B cell (primary cell): ENCODE data around the gene PHTF2. TPM values are rescaled to one million over a fixed set of nuclear protein-coding genes. Genes with fewer than 3 reads are reported as not detected.

Source experiments
- ATAC-seq: fragments of 200-7000 bp; cut with Tn5 transposase; one replicate; pipeline ENCODE4 v1.10.0; 2021; ENCODE audit warnings: low read depth, mild to moderate bottlenecking, moderate number of reproducible peaks, moderate library complexity
- CTCF ChIA-PET: fragments of 350-600 bp; sonication (Branson Sonifier 250); formaldehyde crosslinking; loops from one replicate; lab custom pipeline; 2021; ENCODE audit warnings: antibody characterized with exemption, inconsistent platforms; lab: Charles Lee
- POLR2A ChIA-PET: fragments of 350-600 bp; sonication (Branson Sonifier 250); formaldehyde crosslinking; loops from one replicate; lab custom pipeline; 2021; ENCODE audit warnings: antibody characterized with exemption; lab: Charles Lee
- DNase-seq: peaks from one replicate; pipeline ENCODE4 v3.0.0; 2013
- H2AFZ ChIP-seq: 2 replicates; pipeline ENCODE4 v1.6.1; 2012; ENCODE audit warnings: mild to moderate bottlenecking, low read depth, low read length; ENCODE audit not compliant: insufficient read depth, poor library complexity, severe bottlenecking
- H3K27ac ChIP-seq, 2 donors: 1 replicate in 1 of 2; 2 replicates in 1 of 2; pipeline ENCODE4 v1.5.1; 2012 to 2013; ENCODE audit warnings: low read length in 2 of 2, mild to moderate bottlenecking in 2 of 2, moderate library complexity in 1 of 2
- H3K27me3 ChIP-seq, 4 experiments: fragments of 200-600 bp in 1 of 4; sonication (generic) in 1 of 4; replicated peaks in 1 of 4; 1 replicate in 2 of 4; 2 replicates in 2 of 4; pipeline versions ENCODE4 v1.6.1 to v1.7.0; 2013 to 2016; ENCODE audit warnings: low read length in 3 of 4, mild to moderate bottlenecking in 2 of 4, mixed read lengths in 1 of 4, moderate library complexity in 1 of 4; ENCODE audit not compliant: insufficient read depth in 4 of 4, control insufficient read depth in 3 of 4; ENCODE audit errors: control extremely low read depth in 1 of 4
- H3K36me3 ChIP-seq, 2 experiments: replicated peaks in 1 of 2; 1 replicate in 1 of 2; 2 replicates in 1 of 2; pipeline versions ENCODE4 v1.6.1 to v1.7.1; 2013; ENCODE audit warnings: low read length in 1 of 2; ENCODE audit not compliant: insufficient read depth in 2 of 2, control insufficient read depth in 1 of 2; ENCODE audit errors: control extremely low read depth in 1 of 2, extremely low read depth in 1 of 2
- H3K4me1 ChIP-seq, 2 donors: fragments of 200-600 bp in 1 of 2; sonication (generic) in 1 of 2; 1 replicate in 1 of 2; 2 replicates in 1 of 2; pipeline versions ENCODE4 v1.5.1 to v1.6.1; 2013 to 2017; ENCODE audit warnings: low read length in 2 of 2; ENCODE audit not compliant: control insufficient read depth in 2 of 2, insufficient read depth in 2 of 2
- H3K4me2 ChIP-seq: replicated peaks from 2 replicates; pipeline ENCODE3; 2012; ENCODE audit warnings: mild to moderate bottlenecking, low read depth, low read length; ENCODE audit not compliant: poor library complexity, severe bottlenecking
- H3K4me3 ChIP-seq, 5 experiments: fragments of 200-600 bp in 1 of 5; sonication (generic) in 1 of 5; 1 replicate in 3 of 5; 2 replicates in 2 of 5; pipeline versions ENCODE4 v1.5.1 to v1.7.0; 2011 to 2016; ENCODE audit warnings: low read length in 4 of 5, mild to moderate bottlenecking in 4 of 5, low read depth in 2 of 5, control low read depth in 1 of 5, moderate library complexity in 1 of 5; ENCODE audit not compliant: insufficient read depth in 1 of 5; ENCODE audit errors: control extremely low read depth in 1 of 5, extremely low read depth in 1 of 5
- H3K79me2 ChIP-seq: fragments of 200-600 bp; sonication (generic); one replicate; pipeline ENCODE4 v1.6.0; 2016; ENCODE audit warnings: low read length; ENCODE audit not compliant: control insufficient read depth, insufficient read depth
- H3K9ac ChIP-seq: fragments of 200-600 bp; sonication (generic); 2 replicates; pipeline ENCODE4 v1.6.1; 2017; ENCODE audit warnings: mild to moderate bottlenecking, low read length, moderate library complexity
- H3K9me3 ChIP-seq, 3 donors: one replicate each; pipeline versions ENCODE4 v1.6.1 to v1.7.1; 2013; ENCODE audit warnings: low read length in 2 of 3; ENCODE audit not compliant: control insufficient read depth in 2 of 3, insufficient read depth in 1 of 3; ENCODE audit errors: control extremely low read depth in 1 of 3
- H4K20me1 ChIP-seq: 2 replicates; pipeline ENCODE4 v1.6.0; 2012; ENCODE audit warnings: mild to moderate bottlenecking, low read length; ENCODE audit not compliant: insufficient read depth, control insufficient read depth, poor library complexity, severe bottlenecking
- H3K27ac Mint-ChIP-seq: one replicate; pipeline ENCODE4 v1.8.0; 2021; ENCODE audit warnings: mixed read lengths
- H3K27me3 Mint-ChIP-seq: one replicate; pipeline ENCODE4 v1.8.0; 2021; ENCODE audit warnings: mixed read lengths
- H3K4me1 Mint-ChIP-seq: one replicate; pipeline ENCODE4 v1.8.0; 2021; ENCODE audit warnings: mixed read lengths
- H3K4me3 Mint-ChIP-seq: one replicate; pipeline ENCODE4 v1.8.0; 2021; ENCODE audit warnings: mixed read lengths
- H3K9me3 Mint-ChIP-seq: one replicate; pipeline ENCODE4 v1.8.0; 2022; ENCODE audit warnings: mixed read lengths; ENCODE audit not compliant: insufficient read depth
- CTCF ChIP-seq: fragments of 200-600 bp; IDR thresholded peaks from one replicate; pipeline ENCODE4 v1.8.0; 2022; ENCODE audit warnings: antibody characterized with exemption, mild to moderate bottlenecking
- EZH2 ChIP-seq: IDR thresholded peaks from 2 replicates; pipeline ENCODE4 v1.6.1; 2012; ENCODE audit warnings: borderline replicate concordance, low read depth, mild to moderate bottlenecking, moderate library complexity, low read length; ENCODE audit not compliant: insufficient read depth, poor library complexity, severe bottlenecking
- WGBS: methylation state at CpG from one replicate; pipeline ENCODE4 v1.1.5; 2013; ENCODE audit warnings: missing lambda C conversion rate; ENCODE audit not compliant: insufficient coverage; 5-methylcytosine and 5-hydroxymethylcytosine counted together
- intact Hi-C: fragments of 100-400 bp; cut with micrococcal nuclease; formaldehyde crosslinking; loops from one replicate; pipeline ENCODE4 v1.10.0; 2022
- polyA plus RNA-seq: library from polyadenylated mRNA; depleted of rRNA; stranded (reverse); fragments of >200 nt; gene quantifications from 2 replicates; pipeline ENCODE4 v1.2.3, GENCODE V29; 2012
- total RNA-seq, 2 donors: library from RNA; stranded (reverse); fragments of 120-200 nt in 1 of 2; gene quantifications; 1 replicate in 1 of 2; 2 replicates in 1 of 2; pipeline versions ENCODE4 v1.2.3 to v1.2.4, GENCODE V29; 2013 to 2022

The PHTF2 gene
- total and polyA plus RNA-seq, 2 donors (not counting 1 experiment from before 2014, with no cell fraction given): 35.3 to 44.8 TPM

DNA sequence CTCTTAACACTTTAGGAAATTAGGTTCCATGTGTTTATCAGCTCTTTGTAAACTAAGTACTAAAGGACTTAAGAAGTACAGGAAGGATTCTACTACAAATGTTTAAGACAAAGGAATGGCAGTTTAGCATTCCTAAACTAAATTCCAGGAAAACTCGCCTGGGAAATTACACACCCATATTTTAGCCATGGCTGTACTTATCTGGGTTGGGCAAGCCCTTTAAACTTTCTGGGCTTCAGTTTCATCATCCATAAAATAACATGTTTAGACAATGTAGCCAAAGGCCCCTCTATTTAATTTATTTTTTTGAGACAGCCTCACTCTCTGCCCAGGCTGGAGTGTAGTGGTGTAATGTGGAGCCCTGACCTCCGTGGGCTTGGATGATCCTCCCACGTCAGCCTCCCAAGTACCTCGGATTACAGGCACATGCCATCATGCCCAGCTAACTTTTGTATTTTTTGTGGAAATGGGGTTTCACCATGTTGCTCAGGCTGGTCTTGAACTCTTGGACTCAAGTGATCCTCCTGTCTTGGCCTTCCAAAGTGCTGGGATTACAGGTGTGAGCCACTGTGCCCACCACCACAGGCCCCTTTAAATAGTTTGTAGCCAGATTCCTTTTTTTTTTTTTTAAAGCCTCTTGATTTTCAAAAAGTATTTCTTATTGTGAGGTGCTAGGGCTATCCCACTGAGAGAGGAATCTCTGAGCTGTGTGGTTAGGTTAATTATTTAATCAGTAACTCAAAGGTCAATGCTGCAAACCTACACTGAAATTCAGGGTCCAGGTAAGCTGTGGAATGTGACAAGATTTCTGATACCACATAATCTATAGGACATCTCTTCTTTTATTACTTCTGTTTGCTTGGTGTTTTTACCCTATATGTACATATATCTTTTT lies 32.4 kb upstream of the PHTF2 start:
- ChIA-PET POLR2A (no interaction called here), CTCF (interaction anchor here (1.0 to 1.4 kb wide), 5 partner anchors 9 to 171 kb away, joined by 3 to 5 read pairs (median 3); no protein-coding TSS in a partner anchor)
- TF ChIP-seq CTCF (no peak), EZH2 (no peak)
- H3K4me1 Mint-ChIP-seq: peaks cover 31% of the 10 kb centered on the region
- no peak overlapping the region for H3K4me3 Mint-ChIP-seq
- Histone ChIP-seq H3K27me3 (no peaks in the 10 kb centered on the region), H4K20me1 (peaks cover 16% of the 10 kb centered on the region), H3K4me2 (no peak overlapping the region), H2AFZ (no peak overlapping the region), H3K27ac (no peak overlapping the region), H3K9ac (no peak overlapping the region), H3K4me1 (peaks cover 0 to 3% of the 10 kb centered on the region in 2 donors), H3K36me3 (peaks cover 4 to 41% of the 10 kb centered on the region in 2 experiments), H3K4me3 (no peak overlapping the region), H3K9me3 (no peaks in the 10 kb centered on the region), H3K79me2 (peaks cover 55% of the 10 kb centered on the region)
- H3K9me3 Mint-ChIP-seq: no peaks in the 10 kb centered on the region
- no peak overlapping the region for H3K27ac Mint-ChIP-seq
- no peaks in the 10 kb centered on the region for H3K27me3 Mint-ChIP-seq
- WGBS: 100% methylated on average over 4 of the region's 4 CpGs
- intact Hi-C loops: no loop called here
- ATAC-seq: no peak
- DNase-seq: no peak
